Caki2 (cell line): ENCODE data around the gene NACC2. TPM values are rescaled to one million over a fixed set of nuclear protein-coding genes. Genes with fewer than 3 reads are reported as not detected.
A peak's percentile ranks its signal among the peaks of the same experiment; 100 is the strongest.

Experiments
- DNase-seq: peaks from one replicate; pipeline ENCODE4 v3.0.0-alpha.2; 2015; ENCODE audit warnings: low read depth
- in situ Hi-C: cut with HindIII; loops from 2 replicates; pipeline ENCODE4 v1.10.0; 2016; ENCODE audit warnings: low sequenced_read_pairs, low pct_unique_long_range_greater_than_20kb, mixed read lengths
- total RNA-seq: library from RNA; depleted of rRNA; stranded (reverse); fragments of >200 nt; shearing (Covaris generic); gene quantifications from 2 replicates; pipeline ENCODE4 v1.2.3, GENCODE V29; 2014; ENCODE audit warnings: low replicate concordance

NACC2 gene
- total RNA-seq, 1 experiment from 2014 or later: 20.2 TPM

DNA sequence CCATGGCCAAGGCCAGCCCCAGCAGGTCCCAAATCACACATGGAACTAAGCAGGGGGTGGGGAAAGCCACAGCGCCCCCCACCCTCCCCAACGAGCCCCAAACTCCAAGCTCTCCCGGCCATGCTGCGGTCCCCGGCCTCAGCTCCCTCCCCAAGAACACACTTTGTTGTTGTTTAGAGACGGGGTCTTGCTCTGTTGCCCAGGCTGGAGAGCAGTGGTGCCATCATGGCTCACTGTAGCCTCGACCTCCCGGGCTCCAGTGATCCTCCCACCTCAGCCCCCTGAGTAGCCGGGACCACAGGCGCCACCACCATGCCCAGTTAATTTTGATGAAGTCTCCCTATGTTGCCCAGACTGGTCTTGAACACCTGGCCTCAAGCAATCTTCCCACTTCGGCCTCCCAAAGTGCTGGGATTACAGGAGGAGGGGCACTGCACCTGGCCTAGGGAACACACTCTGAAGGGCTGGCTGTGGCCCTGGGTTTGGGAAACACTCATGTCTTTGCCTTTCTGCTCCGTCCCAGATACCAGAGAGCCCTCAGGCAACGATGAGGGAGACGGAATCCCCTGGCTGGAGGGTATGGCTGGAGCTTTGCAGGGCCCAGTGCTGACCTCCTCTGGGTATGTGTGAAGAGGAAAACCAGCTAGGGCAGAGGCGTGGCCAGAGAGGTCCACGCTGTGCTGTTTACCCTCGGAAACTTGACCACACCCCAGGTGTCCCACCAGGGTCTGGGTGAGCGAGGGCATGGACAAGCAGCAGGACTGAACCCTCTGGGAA, 80.8 kb downstream of the NACC2 start:
- DNase-seq: no peak
- in situ Hi-C loops: no loop called here

GRCh38 chr9:136013524-136014034, 81.5 kb downstream of the NACC2 start:
- in situ Hi-C loops: no loop called here
- DNase-seq: no peak

DNA sequence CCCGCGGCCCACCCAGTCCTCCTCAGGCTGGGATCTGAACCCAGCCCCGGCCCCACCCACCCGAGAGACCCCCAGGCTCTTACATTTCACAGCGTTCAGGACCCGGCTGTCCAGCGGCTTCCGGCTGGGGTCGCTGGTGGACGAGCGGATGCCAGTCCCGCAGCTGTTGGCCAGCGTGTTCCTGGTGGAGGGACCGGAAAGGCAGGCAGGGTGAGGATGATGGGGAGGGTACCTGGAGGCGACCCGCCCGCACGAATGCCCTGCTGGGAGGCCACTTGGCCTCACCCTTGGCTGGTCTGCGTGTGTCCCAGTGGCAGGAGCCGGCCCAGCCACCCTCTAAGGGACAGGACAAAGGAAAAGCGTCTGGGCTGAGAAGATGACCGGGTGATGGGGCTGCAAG, 82.0 kb downstream of the NACC2 start:
- no peak for DNase-seq
- in situ Hi-C loops: no loop called here

- no peak for DNase-seq
- in situ Hi-C loops: no loop called here
Measured at GRCh38 chr9:136012651-136013050, 82.4 kb downstream of the NACC2 start.

DNA sequence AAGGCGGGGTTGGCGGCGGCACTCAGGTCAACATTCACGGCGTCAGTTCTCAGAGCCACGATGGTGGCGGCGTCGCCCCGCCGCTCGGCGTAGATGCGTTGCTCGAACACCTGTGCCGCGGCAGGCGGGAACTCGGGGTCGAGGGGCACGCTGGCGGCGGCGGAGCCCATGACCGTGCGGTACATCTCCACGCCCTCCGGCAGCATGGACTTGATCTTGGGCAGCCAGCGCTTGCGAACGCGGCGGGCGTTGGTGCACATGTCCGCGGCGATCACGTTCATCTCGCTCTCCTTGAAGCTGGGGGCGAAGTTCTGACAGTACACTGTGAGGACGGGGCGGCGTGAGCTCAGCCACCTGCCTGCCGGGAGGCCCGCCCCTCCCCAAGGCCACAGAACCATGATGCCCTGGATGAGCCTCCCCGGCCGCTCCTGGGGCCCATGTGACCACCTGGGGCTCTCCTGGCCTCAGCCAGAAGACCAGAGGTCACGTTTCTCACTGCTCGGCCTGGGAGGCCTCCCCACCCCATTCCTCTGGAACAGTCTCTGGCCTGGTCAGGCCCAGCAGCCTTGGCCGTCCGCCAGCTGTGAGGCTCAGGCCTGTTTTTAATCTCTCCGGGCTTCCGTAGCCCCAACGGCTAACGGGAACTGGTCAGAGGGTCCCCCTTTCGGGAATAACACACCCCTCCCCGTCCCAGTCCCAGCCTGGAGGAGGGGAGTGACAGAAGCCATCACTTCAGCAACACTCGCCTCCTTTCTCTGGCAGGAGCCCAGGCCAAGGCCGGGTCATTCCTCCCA, 83.2 kb downstream of the NACC2 start:
- DNase-seq: no peak
- in situ Hi-C loops: no loop called here

DNA sequence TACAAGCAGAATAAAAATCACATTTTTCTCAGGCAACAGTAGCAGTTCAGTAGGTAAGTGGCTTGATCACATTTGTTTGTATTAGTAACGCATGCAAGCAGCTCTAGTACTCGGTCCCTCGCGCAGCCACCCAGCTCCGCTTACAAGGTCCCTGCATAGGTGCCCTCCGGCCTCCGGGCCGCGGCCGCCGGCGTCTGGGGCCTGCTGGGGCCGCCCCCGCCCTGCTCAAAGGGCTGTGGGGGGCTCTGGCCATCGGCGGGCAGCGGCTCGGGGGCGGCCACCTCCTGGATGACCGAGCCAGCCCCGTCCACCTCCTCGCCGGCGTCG, 83.8 kb downstream of the NACC2 start:
- DNase-seq: no peak
- in situ Hi-C loops: no loop called here

- no peak for DNase-seq
- in situ Hi-C loops: no loop called here
Measured at GRCh38 chr9:136010615-136011361, 84.3 kb downstream of the NACC2 start.

DNA sequence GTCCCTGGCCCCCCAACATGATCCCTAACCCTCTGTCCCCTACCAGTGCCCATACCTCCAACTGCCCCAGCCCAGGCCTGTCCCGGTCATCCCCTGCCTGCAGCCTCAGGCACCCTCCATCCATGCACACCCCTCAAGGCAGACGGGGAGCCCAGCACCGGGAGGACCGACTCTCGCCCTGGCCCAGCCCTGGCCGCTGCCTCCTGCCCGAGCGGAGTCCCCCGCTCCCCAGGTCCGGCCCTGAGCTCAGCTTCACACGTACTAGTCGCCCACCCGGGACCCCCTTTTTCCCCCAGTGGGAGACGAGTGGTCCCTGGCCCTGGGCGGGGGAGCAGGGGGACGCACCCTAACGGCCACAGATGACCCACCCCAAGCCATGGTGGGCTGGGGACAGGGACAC, 84.9 kb downstream of the NACC2 start:
- in situ Hi-C loops: no loop called here
- DNase-seq: no peak

DNA sequence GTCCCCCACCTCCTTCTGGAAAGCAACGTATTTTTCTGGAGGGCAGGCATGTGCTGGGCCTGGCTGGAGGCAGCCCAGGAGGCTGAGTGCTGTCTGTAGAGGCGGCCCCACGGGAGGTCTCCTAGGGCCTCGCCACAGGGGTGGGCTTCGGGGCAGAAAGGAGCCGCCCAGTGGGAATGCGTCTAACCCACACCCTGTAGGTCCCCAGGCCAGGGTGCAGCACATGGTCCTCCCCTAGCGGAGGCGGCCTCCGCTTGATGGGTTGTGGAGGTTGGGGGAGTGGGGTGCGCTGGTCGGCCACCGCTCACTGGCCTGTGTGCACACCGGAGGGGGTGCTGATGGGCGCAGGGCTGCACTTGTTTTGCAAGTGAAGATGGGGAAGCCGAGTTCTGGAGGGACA, 85.6 kb downstream of the NACC2 start:
- in situ Hi-C loops: no loop called here
- no peak for DNase-seq

DNA sequence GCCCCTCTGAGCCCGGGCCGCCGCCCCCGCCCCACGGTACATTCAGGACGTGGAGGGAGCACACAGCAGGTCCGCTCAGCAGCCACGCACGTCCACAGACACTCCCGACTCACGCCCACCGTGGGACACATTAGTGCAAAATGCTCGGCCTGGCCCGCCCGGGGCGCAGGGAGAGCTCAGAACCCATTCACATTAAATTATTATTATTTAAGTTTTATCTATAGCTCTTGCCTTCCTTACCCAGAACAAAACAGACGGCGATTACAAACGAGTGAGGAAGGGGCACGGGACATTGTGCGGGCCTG, 86.4 kb downstream of the NACC2 start:
- in situ Hi-C loops: no loop called here

DNA sequence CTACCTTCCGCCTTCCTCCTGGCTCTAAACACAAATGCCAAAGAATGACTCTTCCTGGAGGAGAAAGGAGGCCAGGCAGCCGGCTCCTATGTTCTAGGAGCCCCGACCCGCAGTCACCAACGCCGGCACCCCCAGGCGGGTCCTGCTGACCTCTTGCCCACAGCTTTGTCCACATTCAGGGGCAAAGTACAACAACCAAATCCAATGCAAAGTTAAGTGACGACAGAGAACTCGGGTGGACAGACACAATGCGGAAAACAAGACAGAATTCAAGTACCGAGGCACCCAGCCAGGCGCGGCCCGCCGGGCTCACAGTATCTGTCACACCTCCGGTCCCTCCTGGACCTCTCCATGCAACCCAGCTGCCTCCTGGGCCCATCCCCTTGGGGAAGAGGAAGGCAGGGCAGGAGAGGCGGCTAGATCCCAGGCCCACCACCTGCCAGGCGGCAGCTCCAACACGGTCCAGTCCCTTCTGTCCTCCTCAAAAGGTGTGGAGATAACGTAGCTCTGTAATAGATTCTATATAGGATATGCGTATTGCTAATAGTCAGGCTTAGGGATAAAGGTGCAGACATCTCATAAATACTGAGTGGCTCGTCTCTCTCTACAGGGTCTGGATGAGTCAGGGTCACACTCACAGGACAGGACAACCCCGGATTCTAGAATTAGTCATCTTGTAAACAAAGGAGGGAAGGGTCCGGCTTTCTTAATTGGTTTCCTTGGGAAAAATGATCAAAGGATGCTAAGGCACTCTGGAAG, 87.0 kb downstream of the NACC2 start:
- peak; percentile 67 for DNase-seq
- in situ Hi-C loops: no loop called here

More for the DNA sequence above, 86.4 kb downstream of the NACC2 start:
- no peak for DNase-seq

GRCh38 chr9:136007276-136007933, 87.7 kb downstream of the NACC2 start:
- DNase-seq: no peak
- in situ Hi-C loops: no loop called here

DNA sequence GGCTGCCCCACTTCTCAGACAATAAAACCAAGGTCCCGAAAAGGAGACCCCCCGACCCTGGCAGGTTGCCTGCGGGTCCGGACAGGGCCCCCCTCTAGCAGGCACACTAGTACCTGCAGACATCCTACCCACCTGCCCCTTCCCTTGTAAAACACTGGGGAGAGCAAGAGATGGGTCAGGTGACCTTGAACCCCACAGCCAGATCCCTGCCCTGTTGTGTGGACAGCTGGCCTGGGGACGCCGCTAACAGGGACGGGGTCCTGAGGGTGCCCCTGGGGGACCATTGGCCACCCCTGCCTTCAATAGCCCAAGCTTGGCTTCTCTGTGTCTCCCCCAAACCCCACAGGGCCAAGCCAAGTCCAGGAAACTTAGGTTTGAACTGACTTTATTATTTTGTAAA, 88.9 kb downstream of the NACC2 start:
- no peak for DNase-seq
- in situ Hi-C loops: no loop called here

DNA sequence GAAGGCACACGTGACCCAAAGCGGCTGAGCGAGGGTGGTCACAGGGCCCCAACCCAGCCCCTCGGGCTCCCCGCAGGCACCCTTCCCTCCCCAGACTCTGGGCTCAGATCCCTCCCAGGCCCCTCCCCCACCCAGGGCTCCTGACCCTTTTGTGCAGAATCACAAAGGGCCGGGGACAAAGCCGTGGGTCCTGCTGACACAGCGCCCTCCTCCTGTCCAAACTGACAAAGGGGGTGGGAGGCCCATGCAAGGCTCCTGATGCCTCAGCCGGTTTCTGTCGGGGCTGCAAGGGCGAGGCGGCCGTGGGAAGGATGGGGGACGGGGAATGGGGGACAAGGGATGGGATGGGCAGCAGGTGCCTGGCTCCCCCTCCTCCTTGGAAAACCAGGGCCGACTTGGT, 90.4 kb downstream of the NACC2 start:
- in situ Hi-C loops: no loop called here
- DNase-seq: no peak

GRCh38 chr9:136004219-136004618, 90.9 kb downstream of the NACC2 start:
- in situ Hi-C loops: no loop called here
- no peak for DNase-seq

DNA sequence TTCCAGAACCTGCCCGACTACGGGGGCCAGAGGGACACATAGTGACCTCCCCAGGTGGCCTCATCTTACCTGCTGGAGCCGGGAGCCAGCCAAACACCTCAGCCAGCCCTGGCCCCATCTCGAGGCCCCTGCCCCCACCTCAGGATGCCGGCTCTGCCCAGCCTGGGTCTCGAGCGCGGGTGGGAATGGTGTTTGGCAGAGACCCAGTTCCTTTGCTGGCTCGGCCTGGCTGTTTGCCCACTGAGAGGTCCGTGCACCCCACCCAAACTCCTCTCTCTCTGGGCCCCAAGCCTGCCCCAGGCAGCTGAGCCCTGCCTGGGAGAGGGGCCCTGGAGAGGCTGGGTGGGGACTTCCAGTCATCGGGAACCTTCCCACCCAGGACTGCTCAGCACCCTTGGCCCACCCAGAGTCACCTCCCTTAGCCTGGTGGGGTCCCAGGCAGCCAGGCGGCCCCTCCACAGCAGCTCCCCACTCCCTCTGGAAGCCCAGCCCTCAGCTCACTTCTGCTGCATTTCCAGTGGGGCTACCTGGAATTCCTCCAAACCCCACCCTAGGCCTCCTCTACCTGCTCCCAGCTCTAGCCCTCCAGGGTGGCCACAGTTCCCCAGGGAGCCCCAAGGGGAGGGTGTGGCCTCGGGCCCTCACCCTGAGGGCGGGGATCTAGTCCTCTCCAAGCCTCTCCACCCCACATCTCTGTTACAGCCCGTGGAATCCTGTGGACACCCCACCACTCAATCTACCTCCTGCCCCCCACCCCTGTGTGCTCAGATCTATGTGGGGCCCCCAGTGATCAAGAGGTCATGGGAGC, 91.5 kb downstream of the NACC2 start:
- in situ Hi-C loops: no loop called here
- DNase-seq: no peak

- no peak for DNase-seq
- in situ Hi-C loops: no loop called here
Measured at GRCh38 chr9:136002881-136003280, 92.2 kb downstream of the NACC2 start.
